Osteoblast (primary cell): ENCODE data around the gene ZNF521. TPM values are rescaled to one million over a fixed set of nuclear protein-coding genes. Genes with fewer than 3 reads are reported as not detected.

ENCODE experiments used
- DNase-seq: peaks from one replicate; pipeline ENCODE4 v3.0.0; 2011; ENCODE audit warnings: low spot score, mixed read lengths; ENCODE audit not compliant: insufficient read length; ENCODE audit errors: missing footprints
- H2AFZ ChIP-seq: 2 replicates; pipeline ENCODE4 v1.6.0; 2011; ENCODE audit warnings: mild to moderate bottlenecking, low read length
- H3K27ac ChIP-seq: 2 replicates; pipeline ENCODE4 v1.5.1; 2011; ENCODE audit warnings: mild to moderate bottlenecking, low read depth, low read length, moderate library complexity
- H3K27me3 ChIP-seq: 2 replicates; pipeline ENCODE4 v1.6.0; 2012; ENCODE audit warnings: mild to moderate bottlenecking, control low read depth, inconsistent platforms, low read length, moderate library complexity; ENCODE audit not compliant: insufficient read depth
- H3K36me3 ChIP-seq: 2 replicates; pipeline ENCODE4 v1.5.1; 2011; ENCODE audit warnings: mild to moderate bottlenecking, low read length, control low read depth, moderate library complexity; ENCODE audit not compliant: insufficient read depth
- H3K4me1 ChIP-seq: 2 replicates; pipeline ENCODE4 v1.5.1; 2011; ENCODE audit warnings: mild to moderate bottlenecking, low read length, control low read depth, moderate library complexity; ENCODE audit not compliant: insufficient read depth
- H3K4me2 ChIP-seq: 2 replicates; pipeline ENCODE4 v1.6.0; 2011; ENCODE audit warnings: mild to moderate bottlenecking, low read length; ENCODE audit not compliant: insufficient read depth
- H3K4me3 ChIP-seq: fragments of 200-600 bp; sonication (generic); 3 replicates; pipeline ENCODE4 v1.5.1; 2012; ENCODE audit warnings: mild to moderate bottlenecking, low read length, inconsistent platforms; ENCODE audit not compliant: insufficient read depth
- H3K79me2 ChIP-seq: 2 replicates; pipeline ENCODE4 v1.6.0; 2012; ENCODE audit warnings: mild to moderate bottlenecking, low read length, control low read depth, inconsistent platforms; ENCODE audit not compliant: insufficient read depth
- H3K9me3 ChIP-seq: 2 replicates; pipeline ENCODE4 v1.5.1; 2011; ENCODE audit warnings: low read depth, low read length, control low read depth
- H4K20me1 ChIP-seq: 2 replicates; pipeline ENCODE4 v1.6.0; 2012; ENCODE audit warnings: mild to moderate bottlenecking, low read length, control low read depth; ENCODE audit not compliant: insufficient read depth
- CTCF ChIP-seq: IDR thresholded peaks from 2 replicates; pipeline ENCODE4 v1.5.1; 2011; ENCODE audit warnings: mild to moderate bottlenecking, low read depth, low read length, moderate library complexity; ENCODE audit errors: extremely low read depth
- total RNA-seq: library from RNA; depleted of rRNA; stranded (reverse); fragments of >200 nt; gene quantifications from 2 replicates; pipeline ENCODE4 v1.2.3, GENCODE V29; 2012

ZNF521 gene
- total RNA-seq, 1 donor = 27.5 TPM

DNA sequence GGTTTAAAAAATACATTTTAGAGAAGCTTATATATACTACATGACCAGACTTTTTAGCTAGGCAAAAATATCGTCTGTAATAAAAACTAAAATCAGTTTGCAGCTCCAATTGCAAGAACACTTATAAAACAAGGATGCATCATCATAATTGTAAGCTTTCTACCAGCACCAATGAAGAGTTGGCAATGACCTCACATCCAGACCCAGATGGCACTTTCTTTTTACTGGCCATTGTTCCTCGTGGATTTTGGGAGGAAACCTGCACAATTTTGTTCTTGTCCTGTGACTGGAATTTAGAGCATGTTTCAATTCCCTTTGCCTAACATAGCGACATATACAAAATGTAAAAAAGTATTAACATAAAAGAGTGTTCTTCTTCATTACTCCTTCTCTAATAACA lies 174.3 kb downstream of the ZNF521 start:
- Histone ChIP-seq H3K27ac (no peak overlapping the region), H3K27me3 (no peaks in the 10 kb centered on the region), H3K4me3 (no peak overlapping the region), H3K79me2 (no peaks in the 10 kb centered on the region), H3K4me2 (no peak overlapping the region), H3K9me3 (no peaks in the 10 kb centered on the region), H4K20me1 (no peaks in the 10 kb centered on the region), H3K36me3 (no peaks in the 10 kb centered on the region), H3K4me1 (no peaks in the 10 kb centered on the region), H2AFZ (no peak overlapping the region)
- TF ChIP-seq CTCF = no peak
- DNase-seq = no peak

DNA sequence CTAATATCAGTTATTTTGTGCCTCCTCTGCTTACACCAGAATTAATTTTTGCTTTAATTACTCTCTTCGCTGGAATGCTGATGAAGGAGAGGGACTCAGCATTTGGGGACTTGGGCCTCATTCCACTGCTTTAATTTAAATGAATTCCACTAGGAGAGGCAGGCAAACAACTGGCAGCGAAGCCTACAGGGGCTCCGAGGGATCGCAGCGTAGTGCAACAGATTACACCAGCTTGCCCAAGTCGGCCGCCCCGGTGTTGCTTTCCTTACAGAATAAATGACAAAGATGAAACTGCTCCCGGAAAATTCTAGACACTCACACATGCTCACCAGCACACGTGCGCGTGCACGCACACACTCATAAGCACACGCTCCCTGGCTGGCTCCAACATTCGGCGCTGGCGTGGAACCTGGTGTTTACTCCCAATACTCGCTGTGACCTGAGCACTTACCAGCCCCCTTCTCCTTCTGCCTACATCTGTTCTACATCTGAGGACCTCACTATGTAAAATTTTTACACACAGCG lies 175.4 kb downstream of the ZNF521 start:
- H4K20me1 ChIP-seq = no peaks in the 10 kb centered on the region
- H3K9me3 ChIP-seq = no peaks in the 10 kb centered on the region
- H3K36me3 ChIP-seq = no peaks in the 10 kb centered on the region
- H3K79me2 ChIP-seq = no peaks in the 10 kb centered on the region
- H2AFZ ChIP-seq = no peak overlapping the region
- no peak overlapping the region for H3K4me3 ChIP-seq
- no peaks in the 10 kb centered on the region for H3K27me3 ChIP-seq
- H3K4me1 ChIP-seq = no peaks in the 10 kb centered on the region
- no peak overlapping the region for H3K27ac ChIP-seq
- DNase-seq = no peak
- TF ChIP-seq CTCF = no peak
- no peak overlapping the region for H3K4me2 ChIP-seq

DNA sequence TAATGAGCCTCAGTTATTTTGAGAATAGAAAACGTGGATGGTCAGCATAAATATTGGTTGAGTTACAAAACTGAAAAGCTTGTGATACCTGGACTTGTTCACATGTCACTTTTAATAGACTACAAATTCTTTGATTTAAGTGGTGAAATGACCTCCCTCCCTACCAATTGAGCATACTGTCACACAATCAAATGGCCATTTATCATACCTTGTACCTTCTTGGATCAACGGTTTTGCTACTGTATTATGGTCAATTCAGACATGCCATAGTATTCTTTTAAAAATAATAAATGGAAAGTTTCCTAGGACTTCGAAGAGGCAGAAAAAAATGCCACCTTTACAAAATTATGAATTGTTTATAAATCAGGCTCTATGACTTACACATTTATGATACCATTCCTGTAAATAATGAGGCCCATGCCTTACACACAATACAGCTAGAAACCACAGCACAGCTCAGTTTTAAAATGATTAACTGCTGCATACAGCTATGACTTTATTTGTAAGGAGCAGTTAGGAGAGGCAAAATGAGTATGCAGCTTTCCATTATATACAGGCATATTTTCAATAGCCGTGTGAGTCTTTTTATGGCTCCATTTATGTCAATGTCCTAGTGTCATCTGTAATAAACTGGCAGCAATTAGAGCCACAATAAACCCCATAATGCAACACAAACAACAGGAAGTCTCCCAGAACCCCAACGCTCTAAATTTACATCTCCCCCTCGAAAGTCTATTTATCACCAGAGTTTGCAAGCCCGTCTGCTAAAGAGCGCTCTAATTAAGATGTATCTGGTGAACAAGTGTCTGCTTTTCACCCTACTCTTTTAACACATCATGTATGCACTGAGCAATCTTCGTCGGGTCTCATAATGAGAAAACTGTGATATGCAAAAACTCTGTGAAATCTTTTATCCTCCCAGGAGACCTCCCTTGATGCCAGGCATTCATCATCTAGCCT lies 176.1 kb downstream of the ZNF521 start:
- Histone ChIP-seq H2AFZ (no peak overlapping the region), H3K79me2 (no peaks in the 10 kb centered on the region), H3K4me3 (no peak overlapping the region), H3K4me1 (no peaks in the 10 kb centered on the region), H3K27ac (no peak overlapping the region), H3K36me3 (no peaks in the 10 kb centered on the region), H3K4me2 (no peak overlapping the region), H4K20me1 (no peaks in the 10 kb centered on the region), H3K9me3 (no peaks in the 10 kb centered on the region), H3K27me3 (no peaks in the 10 kb centered on the region)
- DNase-seq = no peak
- TF ChIP-seq CTCF = no peak

GRCh38 chr18:25174324-25174723 lies 177.6 kb downstream of the ZNF521 start:
- no peak for DNase-seq
- no peaks in the 10 kb centered on the region for H3K27me3 ChIP-seq
- H3K4me1 ChIP-seq = no peaks in the 10 kb centered on the region
- H3K9me3 ChIP-seq = no peaks in the 10 kb centered on the region
- H4K20me1 ChIP-seq = no peaks in the 10 kb centered on the region
- no peaks in the 10 kb centered on the region for H3K79me2 ChIP-seq
- H2AFZ ChIP-seq = no peak overlapping the region
- no peaks in the 10 kb centered on the region for H3K36me3 ChIP-seq
- no peak for TF ChIP-seq CTCF
- no peak overlapping the region for H3K4me3 ChIP-seq
- H3K27ac ChIP-seq = no peak overlapping the region
- no peak overlapping the region for H3K4me2 ChIP-seq
